Neural cell (in vitro differentiated cells): ENCODE results near the gene PPY. TPM values are rescaled to one million over a fixed set of nuclear protein-coding genes. Genes with fewer than 3 reads are reported as not detected.

Experiments used
- H2AFZ ChIP-seq: fragments of 200-600, 300-800 bp; sonication (generic), shearing (Covaris generic); 2 replicates; pipeline ENCODE4 v1.6.0; 2014; ENCODE audit warnings: low read depth, mild to moderate bottlenecking, antibody characterized with exemption, low read length, moderate library complexity
- H3F3A ChIP-seq: fragments of 200-600 bp; shearing (Covaris generic); 2 replicates; pipeline ENCODE4 v1.6.1; 2016; ENCODE audit warnings: mild to moderate bottlenecking, moderate library complexity, mixed read lengths, antibody characterized with exemption, low read length; ENCODE audit not compliant: insufficient read depth, poor library complexity, severe bottlenecking
- H3K27ac ChIP-seq: fragments of 200-600, 300-800 bp; sonication (generic), shearing (Covaris generic); 2 replicates; pipeline ENCODE4 v1.5.1; 2014; ENCODE audit warnings: mild to moderate bottlenecking, low read length, moderate library complexity
- H3K27me3 ChIP-seq: fragments of 300-800, 200-600 bp; sonication (generic), shearing (Covaris generic); 2 replicates; pipeline ENCODE4 v1.6.0; 2014; ENCODE audit warnings: mild to moderate bottlenecking, low read depth, low read length, moderate library complexity; ENCODE audit not compliant: insufficient read depth
- H3K36me3 ChIP-seq: fragments of 300-800, 200-600 bp; sonication (generic), shearing (Covaris generic); 2 replicates; pipeline ENCODE4 v1.5.1; 2014; ENCODE audit warnings: mild to moderate bottlenecking, antibody characterized with exemption, low read length, moderate library complexity; ENCODE audit not compliant: insufficient read depth
- H3K4me2 ChIP-seq: fragments of 300-800, 200-600 bp; sonication (generic), shearing (Covaris generic); 2 replicates; pipeline ENCODE4 v1.6.0; 2014; ENCODE audit warnings: mild to moderate bottlenecking, low read length
- H3K4me3 ChIP-seq: fragments of 300-800, 200-600 bp; sonication (generic), shearing (Covaris generic); 2 replicates; pipeline ENCODE4 v1.5.1; 2014; ENCODE audit warnings: mild to moderate bottlenecking, low read length, moderate library complexity
- H3K79me2 ChIP-seq: fragments of 200-600 bp; shearing (Covaris generic); replicated peaks from 2 replicates; pipeline ENCODE4 v1.6.0; 2014; ENCODE audit warnings: mild to moderate bottlenecking, low read length, moderate library complexity; ENCODE audit not compliant: insufficient read depth
- H3K9ac ChIP-seq: fragments of 300-800, 200-600 bp; sonication (generic), shearing (Covaris generic); 2 replicates; pipeline ENCODE4 v1.6.1; 2016; ENCODE audit warnings: mild to moderate bottlenecking, low read length, mixed read lengths
- H3K9me2 ChIP-seq: fragments of 200-600 bp; shearing (Covaris generic); 2 replicates; pipeline ENCODE4 v1.6.1; 2016; ENCODE audit warnings: mild to moderate bottlenecking, low read length, mixed read lengths; ENCODE audit not compliant: insufficient read depth
- H3K9me3 ChIP-seq: fragments of 200-600, 300-800 bp; sonication (generic), shearing (Covaris generic); 2 replicates; pipeline ENCODE4 v1.6.1; 2016; ENCODE audit warnings: mild to moderate bottlenecking, mixed run types, low read length, moderate library complexity, mixed read lengths
- H4K20me1 ChIP-seq: fragments of 200-600 bp; shearing (Covaris generic); 2 replicates; pipeline ENCODE4 v1.6.1; 2016; ENCODE audit warnings: mild to moderate bottlenecking, mixed run types; ENCODE audit not compliant: insufficient read depth
- EP300 ChIP-seq: fragments of 450-650 bp; conservative IDR thresholded peaks from 2 replicates; pipeline ENCODE4 v1.6.1; 2014; ENCODE audit warnings: antibody characterized with exemption, mild to moderate bottlenecking, moderate library complexity; ENCODE audit not compliant: poor library complexity, severe bottlenecking
- EZH2 ChIP-seq: fragments of 200-600, 300-800 bp; shearing (Covaris generic), sonication (generic); IDR thresholded peaks from 2 replicates; pipeline ENCODE4 v1.6.1; 2014; ENCODE audit warnings: antibody characterized with exemption, low read length, borderline replicate concordance, mild to moderate bottlenecking; ENCODE audit not compliant: insufficient read depth, poor library complexity, severe bottlenecking
- MXI1 ChIP-seq: fragments of 450-650 bp; conservative IDR thresholded peaks from 2 replicates; pipeline ENCODE4 v1.6.1; 2014; ENCODE audit warnings: antibody characterized with exemption, mild to moderate bottlenecking; ENCODE audit not compliant: poor library complexity, severe bottlenecking
- POLR2AphosphoS5 ChIP-seq: IDR thresholded peaks from 2 replicates; pipeline ENCODE4 v1.6.1; 2012
- RAD21 ChIP-seq: fragments of 450-650 bp; conservative IDR thresholded peaks from 2 replicates; pipeline ENCODE4 v1.6.1; 2014; ENCODE audit warnings: antibody characterized with exemption, mild to moderate bottlenecking, moderate library complexity
- SMC3 ChIP-seq: fragments of 450-650 bp; conservative IDR thresholded peaks from 2 replicates; pipeline ENCODE4 v1.6.1; 2014; ENCODE audit warnings: antibody characterized with exemption, mild to moderate bottlenecking, moderate library complexity; ENCODE audit not compliant: poor library complexity
- TAF1 ChIP-seq: IDR thresholded peaks from 2 replicates; pipeline ENCODE4 v1.6.1; 2012; ENCODE audit warnings: low read depth
- polyA plus RNA-seq: library from polyadenylated mRNA; depleted of rRNA; stranded (reverse); fragments of >200 nt; gene quantifications from 2 replicates; pipeline ENCODE4 v1.2.3, GENCODE V29; 2014
- TF ChIP-seq, protein P1 (sequence below): IDR thresholded peaks from 2 replicates; pipeline ENCODE4 v1.6.1; 2012; ENCODE audit warnings: borderline replicate concordance
- TF ChIP-seq, protein P2 (sequence below): fragments of 450-650 bp; IDR thresholded peaks from 2 replicates; pipeline ENCODE4 v1.5.1; 2014; ENCODE audit warnings: antibody characterized with exemption, mild to moderate bottlenecking, moderate library complexity; ENCODE audit not compliant: poor library complexity, severe bottlenecking

Gene PPY
- polyA plus RNA-seq, 1 donor from 2014 or later = not detected

DNA sequence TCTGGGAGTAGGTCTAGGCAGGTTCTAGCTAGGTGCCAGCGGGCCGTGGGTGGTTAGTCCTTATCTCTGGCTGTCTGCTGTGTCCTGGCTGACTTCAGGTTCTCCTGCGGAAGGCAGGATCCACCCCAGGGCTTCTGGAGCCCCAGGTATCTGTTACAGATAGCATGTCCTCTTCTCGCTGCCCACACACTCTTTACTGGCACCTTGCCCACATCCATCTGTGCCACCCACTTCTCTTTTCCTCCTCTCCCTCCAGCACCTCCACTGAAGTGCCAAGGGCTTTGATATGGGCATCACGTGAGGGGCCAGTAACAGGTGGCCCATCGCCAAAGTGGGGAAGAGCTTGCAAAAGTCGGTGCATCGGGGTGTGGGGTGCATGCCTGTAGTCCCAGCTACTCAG is 30.4 kb downstream of the PPY start (continued):
- TF ChIP-seq EZH2 (no peak), SMC3 (no peak)

DNA sequence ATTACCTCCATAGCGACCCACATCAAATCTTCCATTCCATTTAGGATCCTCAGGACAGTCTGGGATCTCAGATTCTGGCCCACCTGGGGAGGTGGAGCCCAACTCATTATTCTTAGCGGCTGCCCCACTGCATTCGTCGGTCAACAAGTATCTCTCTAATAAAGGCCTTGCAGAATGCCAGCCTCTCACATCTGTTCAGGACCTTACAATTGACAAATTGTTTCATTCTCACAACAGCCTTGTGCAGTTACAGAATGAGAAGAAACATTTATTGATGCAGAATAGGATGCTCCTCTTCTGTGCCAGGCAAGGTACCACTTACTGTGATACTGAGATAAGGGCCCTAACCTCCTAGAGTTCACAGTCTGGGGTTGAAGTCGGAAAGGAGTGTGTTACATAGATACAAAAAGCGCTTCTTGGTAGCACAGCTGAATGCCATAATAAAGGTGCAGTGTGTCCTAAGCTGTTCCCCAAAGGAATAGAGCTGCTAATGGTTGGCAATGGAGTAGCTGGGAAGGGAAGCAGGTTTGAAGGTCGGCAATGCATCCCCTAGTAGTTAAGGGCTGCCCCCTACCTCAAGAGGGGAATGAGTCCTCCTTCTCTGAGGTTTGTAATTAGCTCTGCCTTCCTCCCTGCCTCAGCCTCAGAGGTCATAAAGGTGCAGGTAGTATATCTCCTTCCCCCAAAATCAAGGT is 32.6 kb downstream of the PPY start:
- Histone ChIP-seq H3K27ac (no peak overlapping the region), H3F3A (no peaks in the 10 kb centered on the region), H2AFZ (no peak overlapping the region), H3K36me3 (no peaks in the 10 kb centered on the region), H3K9ac (no peak overlapping the region), H4K20me1 (no peaks in the 10 kb centered on the region), H3K27me3 (no peaks in the 10 kb centered on the region), H3K4me2 (no peak overlapping the region), H3K4me3 (no peak overlapping the region), H3K79me2 (peaks cover 10% of the 10 kb centered on the region), H3K9me3 (no peaks in the 10 kb centered on the region), H3K9me2 (no peaks in the 10 kb centered on the region)
- TF ChIP-seq SMC3 (no peak), RAD21 (no peak), POLR2AphosphoS5 (no peak), EZH2 (no peak), TAF1 (no peak), MXI1 (no peak), EP300 (no peak)
- TF ChIP-seq, protein P1, sequence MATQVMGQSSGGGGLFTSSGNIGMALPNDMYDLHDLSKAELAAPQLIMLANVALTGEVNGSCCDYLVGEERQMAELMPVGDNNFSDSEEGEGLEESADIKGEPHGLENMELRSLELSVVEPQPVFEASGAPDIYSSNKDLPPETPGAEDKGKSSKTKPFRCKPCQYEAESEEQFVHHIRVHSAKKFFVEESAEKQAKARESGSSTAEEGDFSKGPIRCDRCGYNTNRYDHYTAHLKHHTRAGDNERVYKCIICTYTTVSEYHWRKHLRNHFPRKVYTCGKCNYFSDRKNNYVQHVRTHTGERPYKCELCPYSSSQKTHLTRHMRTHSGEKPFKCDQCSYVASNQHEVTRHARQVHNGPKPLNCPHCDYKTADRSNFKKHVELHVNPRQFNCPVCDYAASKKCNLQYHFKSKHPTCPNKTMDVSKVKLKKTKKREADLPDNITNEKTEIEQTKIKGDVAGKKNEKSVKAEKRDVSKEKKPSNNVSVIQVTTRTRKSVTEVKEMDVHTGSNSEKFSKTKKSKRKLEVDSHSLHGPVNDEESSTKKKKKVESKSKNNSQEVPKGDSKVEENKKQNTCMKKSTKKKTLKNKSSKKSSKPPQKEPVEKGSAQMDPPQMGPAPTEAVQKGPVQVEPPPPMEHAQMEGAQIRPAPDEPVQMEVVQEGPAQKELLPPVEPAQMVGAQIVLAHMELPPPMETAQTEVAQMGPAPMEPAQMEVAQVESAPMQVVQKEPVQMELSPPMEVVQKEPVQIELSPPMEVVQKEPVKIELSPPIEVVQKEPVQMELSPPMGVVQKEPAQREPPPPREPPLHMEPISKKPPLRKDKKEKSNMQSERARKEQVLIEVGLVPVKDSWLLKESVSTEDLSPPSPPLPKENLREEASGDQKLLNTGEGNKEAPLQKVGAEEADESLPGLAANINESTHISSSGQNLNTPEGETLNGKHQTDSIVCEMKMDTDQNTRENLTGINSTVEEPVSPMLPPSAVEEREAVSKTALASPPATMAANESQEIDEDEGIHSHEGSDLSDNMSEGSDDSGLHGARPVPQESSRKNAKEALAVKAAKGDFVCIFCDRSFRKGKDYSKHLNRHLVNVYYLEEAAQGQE = no peak
- TF ChIP-seq, protein P2, sequence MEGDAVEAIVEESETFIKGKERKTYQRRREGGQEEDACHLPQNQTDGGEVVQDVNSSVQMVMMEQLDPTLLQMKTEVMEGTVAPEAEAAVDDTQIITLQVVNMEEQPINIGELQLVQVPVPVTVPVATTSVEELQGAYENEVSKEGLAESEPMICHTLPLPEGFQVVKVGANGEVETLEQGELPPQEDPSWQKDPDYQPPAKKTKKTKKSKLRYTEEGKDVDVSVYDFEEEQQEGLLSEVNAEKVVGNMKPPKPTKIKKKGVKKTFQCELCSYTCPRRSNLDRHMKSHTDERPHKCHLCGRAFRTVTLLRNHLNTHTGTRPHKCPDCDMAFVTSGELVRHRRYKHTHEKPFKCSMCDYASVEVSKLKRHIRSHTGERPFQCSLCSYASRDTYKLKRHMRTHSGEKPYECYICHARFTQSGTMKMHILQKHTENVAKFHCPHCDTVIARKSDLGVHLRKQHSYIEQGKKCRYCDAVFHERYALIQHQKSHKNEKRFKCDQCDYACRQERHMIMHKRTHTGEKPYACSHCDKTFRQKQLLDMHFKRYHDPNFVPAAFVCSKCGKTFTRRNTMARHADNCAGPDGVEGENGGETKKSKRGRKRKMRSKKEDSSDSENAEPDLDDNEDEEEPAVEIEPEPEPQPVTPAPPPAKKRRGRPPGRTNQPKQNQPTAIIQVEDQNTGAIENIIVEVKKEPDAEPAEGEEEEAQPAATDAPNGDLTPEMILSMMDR = no peak

DNA sequence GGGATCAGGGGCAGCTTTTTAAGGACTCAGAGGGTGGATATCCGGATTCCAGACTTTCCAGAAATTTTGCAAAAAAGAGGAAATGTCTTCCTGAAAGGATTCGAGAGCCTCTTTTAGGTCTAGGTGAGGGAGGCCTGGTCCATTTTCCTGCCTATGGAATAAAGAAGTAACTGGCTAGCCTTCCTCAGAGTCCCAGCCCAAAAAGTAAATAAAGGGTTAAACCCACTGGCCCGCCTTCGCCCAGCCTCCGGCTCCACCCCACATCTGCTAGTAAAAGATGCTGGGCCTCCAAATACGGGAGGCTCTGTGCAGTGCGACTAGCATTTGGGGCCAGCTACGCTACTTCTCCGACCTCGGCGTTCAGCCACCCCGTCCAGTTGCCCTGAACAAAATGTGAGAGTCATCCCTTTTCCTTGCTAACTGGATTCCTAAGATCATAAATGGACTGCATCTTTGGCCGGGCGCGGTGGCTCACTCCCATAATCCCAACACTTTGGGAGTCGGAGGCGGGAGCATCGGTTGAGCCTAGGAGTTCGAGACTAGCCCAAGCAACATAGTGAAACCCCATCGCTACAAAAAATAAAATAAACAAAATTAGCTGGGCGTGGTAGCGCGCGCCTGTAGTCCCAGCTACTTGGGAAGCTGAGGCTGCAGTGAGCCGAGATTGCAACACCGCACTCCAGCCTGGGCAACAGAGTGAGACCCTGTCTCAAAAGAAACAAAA is 34.1 kb downstream of the PPY start:
- H3K79me2 ChIP-seq = peaks cover 17% of the 10 kb centered on the region
- H3K27me3 ChIP-seq = no peaks in the 10 kb centered on the region
- TF ChIP-seq TAF1 (no peak), EZH2 (no peak), MXI1 (peak; percentile 5), RAD21 (no peak)
- TF ChIP-seq, protein P1 = no peak
- H3K4me3 ChIP-seq = peak overlapping the region; percentile 96
- H3K9me3 ChIP-seq = no peaks in the 10 kb centered on the region
- H2AFZ ChIP-seq = peak overlapping the region; percentile 40
- no peaks in the 10 kb centered on the region for H3K36me3 ChIP-seq
- no peaks in the 10 kb centered on the region for H4K20me1 ChIP-seq
- H3K9me2 ChIP-seq = no peaks in the 10 kb centered on the region
- H3K9ac ChIP-seq = peak overlapping the region; percentile 99
- peak overlapping the region; percentile 95 for H3K27ac ChIP-seq
- H3K4me2 ChIP-seq = peak overlapping the region; percentile 63
- no peaks in the 10 kb centered on the region for H3F3A ChIP-seq
